Measurements from ENCODE around the gene MRPL47.

Gene MRPL47

GRCh38 chr3:179590669-179591068 lies 13.8 kb downstream of the MRPL47 start:
- DNase-seq, result no peak

GRCh38 chr3:179589143-179589542 lies 15.3 kb downstream of the MRPL47 start:
- no peak for DNase-seq

- no peak for DNase-seq
These were observed 23.4 kb downstream of the MRPL47 start for GRCh38 chr3:179580992-179581391.

GRCh38 chr3:179565496-179565895 lies 38.9 kb downstream of the MRPL47 start:
- DNase-seq, result no peak

- DNase-seq, result peak; percentile 63
These were observed 41.1 kb downstream of the MRPL47 start for GRCh38 chr3:179563271-179563783.

- peak; percentile 99 for DNase-seq
These were observed 41.7 kb downstream of the MRPL47 start, which contains the start of gene ACTL6A for GRCh38 chr3:179562591-179563270. Gene ACTL6A, plus strand, starts transcription at chr3:179562926. Its CDS starts 167 bp downstream, at chr3:179563093.

GRCh38 chr3:179560791-179561190 lies 43.6 kb downstream of the MRPL47 start:
- DNase-seq, result no peak

- peak; percentile 46 for DNase-seq
These were observed 45.6 kb downstream of the MRPL47 start for GRCh38 chr3:179558742-179559364.

GRCh38 chr3:179551349-179552105 lies 52.9 kb downstream of the MRPL47 start:
- no peak for DNase-seq

GRCh38 chr3:179546814-179547241 lies 57.6 kb downstream of the MRPL47 start:
- DNase-seq, result no peak

- no peak for DNase-seq
These were observed 59.3 kb downstream of the MRPL47 start for GRCh38 chr3:179544981-179545645.

- DNase-seq, result no peak
These were observed 62.1 kb downstream of the MRPL47 start for GRCh38 chr3:179542375-179542774.

GRCh38 chr3:179541596-179541995 lies 62.8 kb downstream of the MRPL47 start:
- no peak for DNase-seq

- no peak for DNase-seq
These were observed 63.3 kb downstream of the MRPL47 start for GRCh38 chr3:179541094-179541493.
